Tibial artery (tissue), 4 donors: ENCODE results near the gene CHSY3.

Experiments
- DNase-seq, 2 donors: peaks; one replicate each; pipeline ENCODE4 v3.0.0-alpha.2; 2019
- H3K27ac ChIP-seq, 2 donors: fragments of 200-600 bp; sonication (generic) in 1 of 2; 1 replicate in 1 of 2; 2 replicates in 1 of 2; pipeline ENCODE4 v1.5.1; 2018 to 2019; ENCODE audit warnings: mild to moderate bottlenecking in 1 of 2
- H3K27me3 ChIP-seq, 2 donors: fragments of 200-600 bp; sonication (generic) in 1 of 2; one replicate each; pipeline versions ENCODE4 v1.5.1 to v1.6.0; 2016 to 2019
- H3K36me3 ChIP-seq, 3 donors: fragments of 200-600 bp; sonication (generic) in 2 of 3; one replicate each; pipeline ENCODE4 v1.5.1; 2016 to 2019; ENCODE audit warnings: mild to moderate bottlenecking in 2 of 3
- H3K4me1 ChIP-seq, 4 donors: fragments of 200-600 bp; sonication (generic) in 2 of 4; 1 replicate in 3 of 4; 2 replicates in 1 of 4; pipeline ENCODE4 v1.5.1; 2016 to 2019
- H3K4me3 ChIP-seq, 2 donors: fragments of 200-600 bp; sonication (generic) in 1 of 2; 1 replicate in 1 of 2; 2 replicates in 1 of 2; pipeline ENCODE4 v1.5.1; 2018 to 2019; ENCODE audit warnings: mild to moderate bottlenecking in 2 of 2
- H3K9me3 ChIP-seq, 3 donors: fragments of 200-600 bp; sonication (generic) in 1 of 3; one replicate each; pipeline ENCODE4 v1.5.1; 2016 to 2019
- intact Hi-C: fragments of 100-400 bp; cut with DNase I; formaldehyde crosslinking; loops from one replicate; pipeline ENCODE4 v1.15.0; 2023; ENCODE audit warnings: low total_unique reads
- TF ChIP-seq, protein P1 (sequence below), 2 experiments: fragments of 200-600 bp in 1 of 2; fragments of 450-650 bp in 1 of 2; IDR thresholded peaks; one replicate each; pipeline ENCODE4 v1.5.1; 2017 to 2019; ENCODE audit warnings: antibody characterized with exemption in 2 of 2, mild to moderate bottlenecking in 1 of 2, moderate library complexity in 1 of 2

The CHSY3 gene

DNA sequence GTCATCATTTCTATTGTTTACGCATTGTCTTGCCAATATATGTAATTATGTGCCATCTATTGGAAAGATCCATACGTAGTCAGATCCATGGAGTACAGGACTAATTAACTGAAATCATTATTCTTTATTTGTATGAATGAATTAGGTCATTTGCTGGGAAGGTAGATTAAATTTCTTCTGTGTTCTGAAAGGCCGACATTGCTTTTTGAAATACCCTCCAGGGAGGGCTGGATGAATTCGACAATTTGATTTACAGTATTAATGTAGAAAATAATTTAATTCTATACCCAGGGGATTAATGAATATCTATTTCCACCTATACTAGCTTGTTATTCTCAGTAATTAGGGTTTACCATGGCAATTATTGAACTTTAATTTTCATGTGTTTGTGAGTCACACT is 117.6 kb downstream of the CHSY3 start:
- peaks cover 0 to 50% (median 18%) of the 10 kb centered on the region in 4 donors for H3K4me1 ChIP-seq
- H3K27ac ChIP-seq, result no peak overlapping the region
- intact Hi-C loops, result no loop called here
- no peak overlapping the region for H3K4me3 ChIP-seq
- no peak for DNase-seq
- no peaks in the 10 kb centered on the region for H3K9me3 ChIP-seq
- H3K27me3 ChIP-seq, result no peaks in the 10 kb centered on the region
- H3K36me3 ChIP-seq, result no peaks in the 10 kb centered on the region
- TF ChIP-seq, protein P1, sequence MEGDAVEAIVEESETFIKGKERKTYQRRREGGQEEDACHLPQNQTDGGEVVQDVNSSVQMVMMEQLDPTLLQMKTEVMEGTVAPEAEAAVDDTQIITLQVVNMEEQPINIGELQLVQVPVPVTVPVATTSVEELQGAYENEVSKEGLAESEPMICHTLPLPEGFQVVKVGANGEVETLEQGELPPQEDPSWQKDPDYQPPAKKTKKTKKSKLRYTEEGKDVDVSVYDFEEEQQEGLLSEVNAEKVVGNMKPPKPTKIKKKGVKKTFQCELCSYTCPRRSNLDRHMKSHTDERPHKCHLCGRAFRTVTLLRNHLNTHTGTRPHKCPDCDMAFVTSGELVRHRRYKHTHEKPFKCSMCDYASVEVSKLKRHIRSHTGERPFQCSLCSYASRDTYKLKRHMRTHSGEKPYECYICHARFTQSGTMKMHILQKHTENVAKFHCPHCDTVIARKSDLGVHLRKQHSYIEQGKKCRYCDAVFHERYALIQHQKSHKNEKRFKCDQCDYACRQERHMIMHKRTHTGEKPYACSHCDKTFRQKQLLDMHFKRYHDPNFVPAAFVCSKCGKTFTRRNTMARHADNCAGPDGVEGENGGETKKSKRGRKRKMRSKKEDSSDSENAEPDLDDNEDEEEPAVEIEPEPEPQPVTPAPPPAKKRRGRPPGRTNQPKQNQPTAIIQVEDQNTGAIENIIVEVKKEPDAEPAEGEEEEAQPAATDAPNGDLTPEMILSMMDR (IDR thresholded peaks at IDR 0.05), result no peak

DNA sequence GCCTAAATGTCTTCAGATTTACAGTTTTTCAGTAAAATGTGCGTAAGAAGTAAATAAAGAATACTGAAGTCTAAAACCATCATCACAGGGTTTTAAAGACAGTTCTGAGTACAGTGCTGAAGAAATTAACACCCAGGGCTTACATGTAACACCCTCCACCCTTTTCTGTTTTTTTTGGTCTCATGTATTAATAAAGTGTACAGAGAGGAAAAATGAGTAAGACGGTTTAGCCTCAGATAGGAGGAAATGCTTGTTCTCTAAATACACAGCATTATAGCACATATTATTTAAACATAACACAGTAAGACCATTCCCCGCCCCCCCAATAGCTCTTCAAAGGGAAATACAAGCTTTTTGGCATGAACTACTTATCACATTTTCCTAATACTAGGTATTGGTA is 119.3 kb downstream of the CHSY3 start:
- H3K27me3 ChIP-seq, result no peaks in the 10 kb centered on the region
- intact Hi-C loops, result no loop called here
- H3K4me1 ChIP-seq, result peaks cover 0 to 45% (median 16%) of the 10 kb centered on the region in 4 donors
- no peaks in the 10 kb centered on the region for H3K9me3 ChIP-seq
- no peak for DNase-seq
- no peak overlapping the region for H3K4me3 ChIP-seq
- H3K27ac ChIP-seq, result peak overlapping the region; percentile 58 to 64
- TF ChIP-seq, protein P1 (IDR thresholded peaks at IDR 0.05), result no peak
- H3K36me3 ChIP-seq, result no peaks in the 10 kb centered on the region

DNA sequence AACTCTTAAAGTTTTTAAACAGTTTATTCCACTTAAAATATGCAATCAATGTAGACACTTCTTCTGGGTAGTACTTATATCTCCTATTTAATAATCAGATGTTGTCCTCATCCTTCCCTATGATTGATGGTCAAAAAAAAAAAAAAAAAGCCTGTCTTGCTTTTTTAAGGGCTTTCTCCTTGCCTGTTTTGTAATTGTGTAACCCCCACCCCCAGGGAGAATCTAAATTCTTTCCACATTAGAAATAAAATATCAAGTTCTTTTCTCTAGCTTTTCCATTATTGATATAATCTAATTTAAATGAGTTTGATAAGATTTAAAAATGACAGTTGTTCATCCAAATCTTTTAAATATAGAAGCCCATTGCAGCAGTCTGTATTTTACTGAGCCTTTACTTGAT is 119.7 kb downstream of the CHSY3 start:
- no peak for DNase-seq
- Histone ChIP-seq H3K4me1 (peaks cover 0 to 45% (median 16%) of the 10 kb centered on the region in 4 donors), H3K27me3 (no peaks in the 10 kb centered on the region), H3K27ac (peak overlapping the region; percentile 58 to 64), H3K36me3 (no peaks in the 10 kb centered on the region), H3K9me3 (no peaks in the 10 kb centered on the region), H3K4me3 (no peak overlapping the region)
- intact Hi-C loops, result no loop called here
- TF ChIP-seq, protein P1 (IDR thresholded peaks at IDR 0.05), result no peak

DNA sequence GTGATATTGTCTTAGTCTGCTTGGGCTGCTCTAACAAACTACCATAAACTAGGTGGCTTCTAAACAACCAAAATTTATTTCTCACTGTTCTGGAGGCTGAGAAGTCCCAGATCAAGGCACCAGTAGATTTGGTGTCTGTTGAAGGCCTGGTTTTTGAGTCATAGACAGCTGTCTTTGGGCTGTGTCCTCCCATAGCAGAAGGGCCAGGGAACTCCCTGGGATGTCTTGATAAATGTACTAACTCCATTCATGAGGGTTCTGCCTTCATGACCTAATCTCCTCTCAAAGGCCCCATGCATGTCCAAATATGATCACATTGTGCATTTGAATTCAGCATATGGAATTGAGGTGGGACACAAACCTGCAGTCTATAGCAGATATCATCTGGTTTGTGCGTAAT is 121.2 kb downstream of the CHSY3 start:
- Histone ChIP-seq H3K27ac (no peak overlapping the region), H3K4me3 (no peak overlapping the region), H3K4me1 (peaks cover 0 to 45% (median 16%) of the 10 kb centered on the region in 4 donors), H3K9me3 (no peaks in the 10 kb centered on the region), H3K36me3 (no peaks in the 10 kb centered on the region), H3K27me3 (no peaks in the 10 kb centered on the region)
- intact Hi-C loops, result no loop called here
- TF ChIP-seq, protein P1 (IDR thresholded peaks at IDR 0.05), result no peak
- no peak for DNase-seq

DNA sequence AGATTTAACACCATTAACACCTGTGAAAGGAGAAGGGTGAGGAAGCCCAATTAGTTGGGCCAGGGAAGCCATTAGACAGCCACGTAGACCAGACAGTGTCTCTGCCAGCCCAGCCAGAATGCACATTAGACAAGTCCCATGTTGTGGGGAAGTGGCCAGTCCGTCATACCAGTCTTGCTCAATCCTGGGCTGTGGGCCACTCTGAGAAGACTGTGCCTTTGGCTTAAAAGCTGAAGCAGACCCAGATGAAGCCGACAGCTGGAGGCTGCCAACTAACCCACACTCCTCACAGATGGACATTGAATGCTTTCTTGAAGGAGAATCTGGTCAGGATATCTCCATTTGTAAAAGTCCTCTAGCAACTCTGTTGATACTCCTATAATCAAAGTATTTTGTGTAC is 128.5 kb downstream of the CHSY3 start:
- no peak overlapping the region for H3K4me3 ChIP-seq
- TF ChIP-seq, protein P1 (IDR thresholded peaks at IDR 0.05), result no peak
- no peaks in the 10 kb centered on the region for H3K36me3 ChIP-seq
- H3K4me1 ChIP-seq, result peaks cover 0 to 6% (median 0%) of the 10 kb centered on the region in 4 donors
- no peaks in the 10 kb centered on the region for H3K9me3 ChIP-seq
- H3K27ac ChIP-seq, result no peak overlapping the region
- intact Hi-C loops, result no loop called here
- no peaks in the 10 kb centered on the region for H3K27me3 ChIP-seq
- peak; percentile 59 to 80 for DNase-seq
